Measurements from ENCODE around the gene FRAT1.

GRCh38 chr10:97356918-97357317, 37.8 kb downstream of the FRAT1 start:
- TF ChIP-seq CTCF (IDR thresholded peaks at IDR 0.05) (no peak), POLR2A (IDR thresholded peaks at IDR 0.05) (no peak)

All from uterus (tissue), 2 donors.